ENCODE measurements around the gene PSRC1. TPM values are rescaled to one million over a fixed set of nuclear protein-coding genes. Genes with fewer than 3 reads are reported as not detected.
"Not testable (repeated sequence)": the region's sequence is repeated elsewhere in the genome, so short reads cannot be mapped to it uniquely, and the experiment has no call there.

PSRC1 gene
- total and polyA plus RNA-seq, 12 donors: 0.34 to 2.9 (median 0.73) TPM

- Histone ChIP-seq H3K9me3 (no peaks in the 10 kb centered on the region), H3K36me3 (no peaks in the 10 kb centered on the region), H3K4me1 (peaks cover 0 to 15% (median 0%) of the 10 kb centered on the region in 9 donors), H3K4me3 (no peak overlapping the region), H3K27ac (no peak overlapping the region), H3K27me3 (peaks cover 0 to 7% (median 0%) of the 10 kb centered on the region in 7 donors)
- DNase-seq (no peak), ATAC-seq (peak in 4 of 8 donors; percentile 28 to 54 (median 33))
- WGBS, 2 donors: 48 to 62% methylated on average over 6 of the region's 6 CpGs
- intact Hi-C loops (cut with DNase I): no loop called here
- no peak for TF ChIP-seq CTCF (IDR thresholded peaks at IDR 0.05)
Observed at GRCh38 chr1:109290998-109291397, 8.1 kb upstream of the PSRC1 start.

- H3K9me3 ChIP-seq: no peaks in the 10 kb centered on the region
- H3K4me3 ChIP-seq: no peak overlapping the region
- ATAC-seq (no peak), DNase-seq (no peak)
- intact Hi-C loops (cut with DNase I): no loop called here
- H3K36me3 ChIP-seq: no peaks in the 10 kb centered on the region
- no peak overlapping the region for H3K27ac ChIP-seq
- peaks cover 0 to 2% (median 0%) of the 10 kb centered on the region in 7 donors for H3K27me3 ChIP-seq
- H3K4me1 ChIP-seq: peaks cover 0 to 15% (median 0%) of the 10 kb centered on the region in 9 donors
- WGBS, 2 donors: 90 to 94% methylated on average over 1 of the region's 1 CpG
- no peak for TF ChIP-seq CTCF (IDR thresholded peaks at IDR 0.05)
Observed at GRCh38 chr1:109290137-109290536, 7.2 kb upstream of the PSRC1 start.

GRCh38 chr1:109286762-109287161 is 3.8 kb upstream of the PSRC1 start:
- H3K4me1 ChIP-seq: peaks cover 4 to 31% (median 10%) of the 10 kb centered on the region in 9 donors
- H3K27me3 ChIP-seq; H3K27ac ChIP-seq; H3K9me3 ChIP-seq; H3K4me3 ChIP-seq; DNase-seq; ATAC-seq; intact Hi-C loops (cut with DNase I); H3K36me3 ChIP-seq: not testable (repeated sequence)
- WGBS, 2 donors: 90 to 92% methylated on average over 5 of the region's 5 CpGs

- H3K27ac ChIP-seq: peak overlapping the region; percentile 68 to 92 (median 84)
- H3K9me3 ChIP-seq: no peaks in the 10 kb centered on the region
- no peaks in the 10 kb centered on the region for H3K36me3 ChIP-seq
- H3K4me3 ChIP-seq: peak overlapping the region; percentile 46 to 83 (median 72)
- intact Hi-C loops (cut with DNase I): loop anchor here in 6 of 10 donors (1.0 to 5.0 kb wide), 4 partner anchors 23 to 248 kb away; partner anchors contain the start of gene MYBPHL (in 1 of the 6)
- H3K4me1 ChIP-seq: peaks cover 4 to 31% (median 10%) of the 10 kb centered on the region in 9 donors
- peaks cover 0 to 2% (median 0%) of the 10 kb centered on the region in 7 donors for H3K27me3 ChIP-seq
- 47 to 50% methylated on average over 17 of the region's 17 CpGs for WGBS, 2 donors
- no peak for DNase-seq
- no peak for TF ChIP-seq CTCF (IDR thresholded peaks at IDR 0.05)
- ATAC-seq: peak in 3 of 8 donors; percentile 5 to 9 (median 6)
Observed at GRCh38 chr1:109283748-109284600, 1.0 kb upstream of the PSRC1 start.

Data from heart right ventricle (tissue), 16 donors.